ENCODE measurements around the gene VWA8. TPM values are rescaled to one million over a fixed set of nuclear protein-coding genes. Genes with fewer than 3 reads are reported as not detected.

The VWA8 gene
- total and polyA plus RNA-seq, 2 experiments from 2014 or later: 6.3 to 24.6 TPM

DNA sequence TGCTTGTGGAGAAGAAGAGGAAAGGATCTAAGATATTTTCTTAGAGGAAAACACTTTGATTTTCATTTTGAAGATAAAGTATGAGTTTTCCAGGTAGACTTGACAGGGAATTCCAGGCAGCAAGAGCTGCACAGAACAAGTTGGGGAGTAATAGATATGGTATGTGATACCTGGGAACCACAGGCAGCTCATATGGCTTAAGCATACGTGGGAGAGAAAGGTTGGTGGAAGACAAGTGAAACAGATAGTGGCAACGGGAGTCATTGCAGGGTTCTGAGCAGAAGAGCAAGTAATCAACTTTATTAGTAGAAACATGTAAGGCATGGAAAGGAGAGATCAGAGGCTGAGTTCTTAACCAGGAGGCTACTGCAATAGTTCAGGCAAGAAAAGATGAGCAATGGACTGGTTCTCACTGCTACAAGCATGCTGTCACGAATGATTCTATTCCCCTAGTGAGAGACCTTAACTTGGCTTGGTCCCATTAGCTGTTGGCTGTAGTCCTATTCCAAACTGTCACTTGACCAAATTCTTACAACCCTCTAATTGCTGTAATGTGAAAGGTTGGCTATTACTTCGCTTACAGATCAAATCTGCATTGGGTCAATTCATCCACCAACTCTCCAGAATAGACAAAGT lies 217.9 kb downstream of the VWA8 start:
- Mint-ChIP-seq H3K9me3 (peaks cover under 1% of the 10 kb centered on the region; the same call in 1 of the 3 replicates), H3K27ac (no peak overlapping the region), H3K4me1 (no peaks in the 10 kb centered on the region), H3K4me3 (no peak overlapping the region), H3K27me3 (ENCODE audit: insufficient read depth, low read depth, poor library complexity) (no peaks in the 10 kb centered on the region), H3K36me3 (ENCODE audit: low read depth) (peaks cover 12% of the 10 kb centered on the region; the same call in 2 of the 3 replicates)
- TF ChIP-seq JUNB (IDR thresholded peaks at IDR 0.05; ENCODE audit: unreplicated experiment) (no peak), EZH2phosphoT487 (IDR thresholded peaks at IDR 0.05; ENCODE audit: unreplicated experiment) (no peak), ZNF331 (CRISPR knock-in tag; IDR thresholded peaks at IDR 0.05; ENCODE audit: low read depth) (no peak), POLR2AphosphoS5 (IDR thresholded peaks at IDR 0.05; ENCODE audit: low read depth) (no peak)
- H3K9me2 ChIP-seq (ENCODE audit: insufficient read depth): no peaks in the 10 kb centered on the region
- no peaks in the 10 kb centered on the region for H3K27me3 ChIP-seq (ENCODE audit: insufficient read depth)
- no peaks in the 10 kb centered on the region for H3K79me2 ChIP-seq (replicated peaks; ENCODE audit: insufficient read depth)
- H3F3A ChIP-seq (replicated peaks; ENCODE audit: low read depth): no peaks in the 10 kb centered on the region
- no peaks in the 10 kb centered on the region for H3K4me1 ChIP-seq (ENCODE audit: insufficient read depth)
- no peak overlapping the region for H3K4me2 ChIP-seq
- H3K4me3 ChIP-seq: no peak overlapping the region
- H2AFZ ChIP-seq: no peak overlapping the region
- H4K20me1 ChIP-seq (replicated peaks; ENCODE audit: insufficient read depth): no peaks in the 10 kb centered on the region
- ATAC-seq (no peak), DNase-seq (ENCODE audit: low spot score) (no peak)
- H3K36me3 ChIP-seq (ENCODE audit: insufficient read depth): no peaks in the 10 kb centered on the region
- H3K27ac ChIP-seq (ENCODE audit: low read depth): no peak overlapping the region

DNA sequence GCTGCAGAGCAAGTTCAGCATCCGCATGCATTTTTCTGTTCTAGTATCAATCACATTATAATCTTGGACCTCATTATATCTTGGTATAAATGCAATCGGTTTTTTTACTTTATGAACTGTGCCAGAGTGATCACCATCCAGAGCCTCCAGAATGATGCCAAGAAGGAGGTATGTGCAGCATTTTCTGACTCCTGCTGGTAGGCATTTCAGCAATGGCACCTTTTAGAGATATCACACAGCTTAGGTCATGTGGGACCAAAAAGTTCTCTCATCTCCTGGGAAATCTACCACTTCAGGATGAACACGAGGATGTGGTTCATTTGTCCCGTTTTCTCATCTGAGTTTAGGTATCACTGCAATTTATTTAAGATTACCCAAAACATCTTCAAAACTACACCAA lies 220.4 kb downstream of the VWA8 start:
- Histone ChIP-seq H3K4me3 (no peak overlapping the region), H3F3A (replicated peaks; ENCODE audit: low read depth) (no peaks in the 10 kb centered on the region), H2AFZ (no peak overlapping the region), H3K9me2 (ENCODE audit: insufficient read depth) (no peaks in the 10 kb centered on the region), H3K27ac (ENCODE audit: low read depth) (no peak overlapping the region), H3K4me2 (no peak overlapping the region), H4K20me1 (replicated peaks; ENCODE audit: insufficient read depth) (no peaks in the 10 kb centered on the region), H3K36me3 (ENCODE audit: insufficient read depth) (no peaks in the 10 kb centered on the region), H3K4me1 (ENCODE audit: insufficient read depth) (no peaks in the 10 kb centered on the region), H3K27me3 (ENCODE audit: insufficient read depth) (no peaks in the 10 kb centered on the region), H3K79me2 (replicated peaks; ENCODE audit: insufficient read depth) (no peaks in the 10 kb centered on the region)
- H3K27ac Mint-ChIP-seq: no peak overlapping the region
- H3K4me3 Mint-ChIP-seq: no peak overlapping the region
- H3K27me3 Mint-ChIP-seq (ENCODE audit: insufficient read depth, low read depth, poor library complexity): no peaks in the 10 kb centered on the region
- H3K9me3 Mint-ChIP-seq: no peaks in the 10 kb centered on the region
- ATAC-seq (no peak), DNase-seq (ENCODE audit: low spot score) (no peak)
- no peaks in the 10 kb centered on the region; the same call in 2 of the 3 replicates for H3K4me1 Mint-ChIP-seq
- no peaks in the 10 kb centered on the region for H3K36me3 Mint-ChIP-seq (ENCODE audit: low read depth)
- TF ChIP-seq NANOG (IDR thresholded peaks at IDR 0.05; ENCODE audit: borderline replicate concordance) (no peak), EZH2phosphoT487 (IDR thresholded peaks at IDR 0.05; ENCODE audit: unreplicated experiment) (no peak), CREB1 (CRISPR knock-in tag; IDR thresholded peaks at IDR 0.05; ENCODE audit: low read depth) (no peak), ZNF114 (CRISPR knock-in tag; IDR thresholded peaks at IDR 0.05) (no peak), ZNF331 (CRISPR knock-in tag; IDR thresholded peaks at IDR 0.05; ENCODE audit: low read depth) (no peak), POLR2AphosphoS5 (IDR thresholded peaks at IDR 0.05; ENCODE audit: low read depth) (no peak), EZH2 (IDR thresholded peaks at IDR 0.05; ENCODE audit: low read depth, unreplicated experiment) (no peak), JUNB (IDR thresholded peaks at IDR 0.05; ENCODE audit: unreplicated experiment) (no peak)
- TF ChIP-seq, protein P1, sequence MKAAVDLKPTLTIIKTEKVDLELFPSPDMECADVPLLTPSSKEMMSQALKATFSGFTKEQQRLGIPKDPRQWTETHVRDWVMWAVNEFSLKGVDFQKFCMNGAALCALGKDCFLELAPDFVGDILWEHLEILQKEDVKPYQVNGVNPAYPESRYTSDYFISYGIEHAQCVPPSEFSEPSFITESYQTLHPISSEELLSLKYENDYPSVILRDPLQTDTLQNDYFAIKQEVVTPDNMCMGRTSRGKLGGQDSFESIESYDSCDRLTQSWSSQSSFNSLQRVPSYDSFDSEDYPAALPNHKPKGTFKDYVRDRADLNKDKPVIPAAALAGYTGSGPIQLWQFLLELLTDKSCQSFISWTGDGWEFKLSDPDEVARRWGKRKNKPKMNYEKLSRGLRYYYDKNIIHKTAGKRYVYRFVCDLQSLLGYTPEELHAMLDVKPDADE (IDR thresholded peaks at IDR 0.05): no peak
- TF ChIP-seq, protein P2, sequence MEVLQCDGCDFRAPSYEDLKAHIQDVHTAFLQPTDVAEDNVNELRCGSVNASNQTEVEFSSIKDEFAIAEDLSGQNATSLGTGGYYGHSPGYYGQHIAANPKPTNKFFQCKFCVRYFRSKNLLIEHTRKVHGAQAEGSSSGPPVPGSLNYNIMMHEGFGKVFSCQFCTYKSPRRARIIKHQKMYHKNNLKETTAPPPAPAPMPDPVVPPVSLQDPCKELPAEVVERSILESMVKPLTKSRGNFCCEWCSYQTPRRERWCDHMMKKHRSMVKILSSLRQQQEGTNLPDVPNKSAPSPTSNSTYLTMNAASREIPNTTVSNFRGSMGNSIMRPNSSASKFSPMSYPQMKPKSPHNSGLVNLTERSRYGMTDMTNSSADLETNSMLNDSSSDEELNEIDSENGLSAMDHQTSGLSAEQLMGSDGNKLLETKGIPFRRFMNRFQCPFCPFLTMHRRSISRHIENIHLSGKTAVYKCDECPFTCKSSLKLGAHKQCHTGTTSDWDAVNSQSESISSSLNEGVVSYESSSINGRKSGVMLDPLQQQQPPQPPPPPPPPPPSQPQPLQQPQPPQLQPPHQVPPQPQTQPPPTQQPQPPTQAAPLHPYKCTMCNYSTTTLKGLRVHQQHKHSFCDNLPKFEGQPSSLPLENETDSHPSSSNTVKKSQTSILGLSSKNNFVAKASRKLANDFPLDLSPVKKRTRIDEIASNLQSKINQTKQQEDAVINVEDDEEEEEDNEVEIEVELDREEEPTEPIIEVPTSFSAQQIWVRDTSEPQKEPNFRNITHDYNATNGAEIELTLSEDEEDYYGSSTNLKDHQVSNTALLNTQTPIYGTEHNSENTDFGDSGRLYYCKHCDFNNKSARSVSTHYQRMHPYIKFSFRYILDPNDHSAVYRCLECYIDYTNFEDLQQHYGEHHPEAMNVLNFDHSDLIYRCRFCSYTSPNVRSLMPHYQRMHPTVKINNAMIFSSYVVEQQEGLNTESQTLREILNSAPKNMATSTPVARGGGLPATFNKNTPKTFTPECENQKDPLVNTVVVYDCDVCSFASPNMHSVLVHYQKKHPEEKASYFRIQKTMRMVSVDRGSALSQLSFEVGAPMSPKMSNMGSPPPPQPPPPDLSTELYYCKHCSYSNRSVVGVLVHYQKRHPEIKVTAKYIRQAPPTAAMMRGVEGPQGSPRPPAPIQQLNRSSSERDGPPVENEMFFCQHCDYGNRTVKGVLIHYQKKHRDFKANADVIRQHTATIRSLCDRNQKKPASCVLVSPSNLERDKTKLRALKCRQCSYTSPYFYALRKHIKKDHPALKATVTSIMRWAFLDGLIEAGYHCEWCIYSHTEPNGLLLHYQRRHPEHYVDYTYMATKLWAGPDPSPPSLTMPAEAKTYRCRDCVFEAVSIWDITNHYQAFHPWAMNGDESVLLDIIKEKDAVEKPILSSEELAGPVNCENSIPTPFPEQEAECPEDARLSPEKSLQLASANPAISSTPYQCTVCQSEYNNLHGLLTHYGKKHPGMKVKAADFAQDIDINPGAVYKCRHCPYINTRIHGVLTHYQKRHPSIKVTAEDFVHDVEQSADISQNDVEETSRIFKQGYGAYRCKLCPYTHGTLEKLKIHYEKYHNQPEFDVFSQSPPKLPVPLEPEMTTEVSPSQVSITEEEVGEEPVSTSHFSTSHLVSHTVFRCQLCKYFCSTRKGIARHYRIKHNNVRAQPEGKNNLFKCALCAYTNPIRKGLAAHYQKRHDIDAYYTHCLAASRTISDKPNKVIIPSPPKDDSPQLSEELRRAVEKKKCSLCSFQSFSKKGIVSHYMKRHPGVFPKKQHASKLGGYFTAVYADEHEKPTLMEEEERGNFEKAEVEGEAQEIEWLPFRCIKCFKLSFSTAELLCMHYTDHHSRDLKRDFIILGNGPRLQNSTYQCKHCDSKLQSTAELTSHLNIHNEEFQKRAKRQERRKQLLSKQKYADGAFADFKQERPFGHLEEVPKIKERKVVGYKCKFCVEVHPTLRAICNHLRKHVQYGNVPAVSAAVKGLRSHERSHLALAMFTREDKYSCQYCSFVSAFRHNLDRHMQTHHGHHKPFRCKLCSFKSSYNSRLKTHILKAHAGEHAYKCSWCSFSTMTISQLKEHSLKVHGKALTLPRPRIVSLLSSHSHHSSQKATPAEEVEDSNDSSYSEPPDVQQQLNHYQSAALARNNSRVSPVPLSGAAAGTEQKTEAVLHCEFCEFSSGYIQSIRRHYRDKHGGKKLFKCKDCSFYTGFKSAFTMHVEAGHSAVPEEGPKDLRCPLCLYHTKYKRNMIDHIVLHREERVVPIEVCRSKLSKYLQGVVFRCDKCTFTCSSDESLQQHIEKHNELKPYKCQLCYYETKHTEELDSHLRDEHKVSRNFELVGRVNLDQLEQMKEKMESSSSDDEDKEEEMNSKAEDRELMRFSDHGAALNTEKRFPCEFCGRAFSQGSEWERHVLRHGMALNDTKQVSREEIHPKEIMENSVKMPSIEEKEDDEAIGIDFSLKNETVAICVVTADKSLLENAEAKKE (CRISPR knock-in tag; IDR thresholded peaks at IDR 0.05): no peak
- TF ChIP-seq, protein P3, sequence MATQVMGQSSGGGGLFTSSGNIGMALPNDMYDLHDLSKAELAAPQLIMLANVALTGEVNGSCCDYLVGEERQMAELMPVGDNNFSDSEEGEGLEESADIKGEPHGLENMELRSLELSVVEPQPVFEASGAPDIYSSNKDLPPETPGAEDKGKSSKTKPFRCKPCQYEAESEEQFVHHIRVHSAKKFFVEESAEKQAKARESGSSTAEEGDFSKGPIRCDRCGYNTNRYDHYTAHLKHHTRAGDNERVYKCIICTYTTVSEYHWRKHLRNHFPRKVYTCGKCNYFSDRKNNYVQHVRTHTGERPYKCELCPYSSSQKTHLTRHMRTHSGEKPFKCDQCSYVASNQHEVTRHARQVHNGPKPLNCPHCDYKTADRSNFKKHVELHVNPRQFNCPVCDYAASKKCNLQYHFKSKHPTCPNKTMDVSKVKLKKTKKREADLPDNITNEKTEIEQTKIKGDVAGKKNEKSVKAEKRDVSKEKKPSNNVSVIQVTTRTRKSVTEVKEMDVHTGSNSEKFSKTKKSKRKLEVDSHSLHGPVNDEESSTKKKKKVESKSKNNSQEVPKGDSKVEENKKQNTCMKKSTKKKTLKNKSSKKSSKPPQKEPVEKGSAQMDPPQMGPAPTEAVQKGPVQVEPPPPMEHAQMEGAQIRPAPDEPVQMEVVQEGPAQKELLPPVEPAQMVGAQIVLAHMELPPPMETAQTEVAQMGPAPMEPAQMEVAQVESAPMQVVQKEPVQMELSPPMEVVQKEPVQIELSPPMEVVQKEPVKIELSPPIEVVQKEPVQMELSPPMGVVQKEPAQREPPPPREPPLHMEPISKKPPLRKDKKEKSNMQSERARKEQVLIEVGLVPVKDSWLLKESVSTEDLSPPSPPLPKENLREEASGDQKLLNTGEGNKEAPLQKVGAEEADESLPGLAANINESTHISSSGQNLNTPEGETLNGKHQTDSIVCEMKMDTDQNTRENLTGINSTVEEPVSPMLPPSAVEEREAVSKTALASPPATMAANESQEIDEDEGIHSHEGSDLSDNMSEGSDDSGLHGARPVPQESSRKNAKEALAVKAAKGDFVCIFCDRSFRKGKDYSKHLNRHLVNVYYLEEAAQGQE (IDR thresholded peaks at IDR 0.05; ENCODE audit: unreplicated experiment): no peak

Data from GM23338 (cell line).